ENCODE results near the gene SNU13. TPM values are rescaled to one million over a fixed set of nuclear protein-coding genes. Genes with fewer than 3 reads are reported as not detected.
"Not testable (repeated sequence)": the region's sequence is repeated elsewhere in the genome, so short reads cannot be mapped to it uniquely, and the experiment has no call there.

The SNU13 gene
- total RNA-seq, 2 experiments from 2014 or later = 275 to 299 TPM

GRCh38 chr22:41674846-41675340, 13.8 kb downstream of the SNU13 start:
- Mint-ChIP-seq H3K27ac (peak overlapping the region; percentile 13), H3K4me3 (no peak overlapping the region), H3K9me3 (no peaks in the 10 kb centered on the region), H3K36me3 (ENCODE audit: low read depth) (peaks cover 43% of the 10 kb centered on the region), H3K4me1 (ENCODE audit: low read depth) (peaks cover 10% of the 10 kb centered on the region), H3K27me3 (no peaks in the 10 kb centered on the region)
- no peak for DNase-seq
- TF ChIP-seq CTCF (IDR thresholded peaks at IDR 0.05) = no peak
- ATAC-seq = no peak
- ChIA-PET POLR2A (interaction anchor here (1.1 kb wide), 1 partner anchor 13 kb away, joined by 3 read pairs; no protein-coding TSS in a partner anchor), CTCF (interaction anchor here (1.5 to 1.8 kb wide), 2 partner anchors 9 to 22 kb away, joined by 6 to 8 read pairs; no protein-coding TSS in a partner anchor)
- intact Hi-C loops (cut with micrococcal nuclease) = no loop called here

GRCh38 chr22:41672780-41673509, 15.7 kb downstream of the SNU13 start:
- Mint-ChIP-seq H3K9me3 (no peaks in the 10 kb centered on the region), H3K36me3 (ENCODE audit: low read depth) (peaks cover 33% of the 10 kb centered on the region), H3K27me3 (no peaks in the 10 kb centered on the region), H3K4me1 (ENCODE audit: low read depth) (peaks cover 5% of the 10 kb centered on the region), H3K27ac (no peak overlapping the region), H3K4me3 (no peak overlapping the region)
- no peak for TF ChIP-seq CTCF (IDR thresholded peaks at IDR 0.05)
- ATAC-seq (no peak), DNase-seq (no peak)
- POLR2A ChIA-PET = interaction anchor here (0.6 to 1.4 kb wide), 4 partner anchors 8 to 1513 kb away, joined by 3 to 4 read pairs (median 4); no protein-coding TSS in a partner anchor
- intact Hi-C loops (cut with micrococcal nuclease) = no loop called here
- CTCF ChIA-PET = interaction anchor here (0.9 to 1.1 kb wide), 2 partner anchors 24 to 90 kb away, joined by 3 read pairs; no protein-coding TSS in a partner anchor

GRCh38 chr22:41672096-41672495, 16.6 kb downstream of the SNU13 start:
- H3K9me3 Mint-ChIP-seq; H3K4me3 Mint-ChIP-seq; ATAC-seq; H3K4me1 Mint-ChIP-seq (ENCODE audit: low read depth); H3K27me3 Mint-ChIP-seq; H3K27ac Mint-ChIP-seq; intact Hi-C loops (cut with micrococcal nuclease); DNase-seq: not testable (repeated sequence)
- CTCF ChIA-PET = interaction anchor here (0.9 to 1.1 kb wide), 2 partner anchors 25 to 91 kb away, joined by 3 read pairs; no protein-coding TSS in a partner anchor
- POLR2A ChIA-PET = interaction anchor here (1.2 to 1.6 kb wide), 3 partner anchors 8 to 34 kb away, joined by 4 to 7 read pairs (median 4); no protein-coding TSS in a partner anchor
- peaks cover 30% of the 10 kb centered on the region for H3K36me3 Mint-ChIP-seq (ENCODE audit: low read depth)

- intact Hi-C loops (cut with micrococcal nuclease) = no loop called here
- peaks cover 27% of the 10 kb centered on the region for H3K36me3 Mint-ChIP-seq (ENCODE audit: low read depth)
- H3K9me3 Mint-ChIP-seq = no peaks in the 10 kb centered on the region
- no peak for TF ChIP-seq CTCF (IDR thresholded peaks at IDR 0.05)
- ChIA-PET CTCF (interaction anchor here (5.5 kb wide), 1 partner anchor 14 kb away, joined by 66 read pairs; no protein-coding TSS in a partner anchor), POLR2A (interaction anchor here (1.0 kb wide), 1 partner anchor 11 kb away, joined by 3 read pairs; no protein-coding TSS in a partner anchor)
- peak overlapping the region; percentile 42 for H3K27ac Mint-ChIP-seq
- H3K27me3 Mint-ChIP-seq = no peaks in the 10 kb centered on the region
- ATAC-seq = no peak
- H3K4me3 Mint-ChIP-seq = no peak overlapping the region
- peaks cover 11% of the 10 kb centered on the region for H3K4me1 Mint-ChIP-seq (ENCODE audit: low read depth)
- no peak for DNase-seq
These were observed 19.4 kb downstream of the SNU13 start for GRCh38 chr22:41668971-41669911.

- CTCF ChIA-PET = interaction anchor here (1.0 to 5.5 kb wide), 4 partner anchors 9 to 82 kb away, joined by 3 to 66 read pairs (median 6); no protein-coding TSS in a partner anchor
- peaks cover 46% of the 10 kb centered on the region for H3K36me3 Mint-ChIP-seq (ENCODE audit: low read depth)
These were observed 23.7 kb downstream of the SNU13 start for GRCh38 chr22:41664951-41665350.

More at GRCh38 chr22:41664951-41665350, 23.7 kb downstream of the SNU13 start:
- Mint-ChIP-seq H3K4me1 (ENCODE audit: low read depth) (peaks cover 11% of the 10 kb centered on the region), H3K27me3 (no peaks in the 10 kb centered on the region), H3K9me3 (no peaks in the 10 kb centered on the region), H3K27ac (peak overlapping the region; percentile 68), H3K4me3 (no peak overlapping the region)
- ATAC-seq (no peak), DNase-seq (no peak)
- intact Hi-C loops (cut with micrococcal nuclease) = no loop called here
- TF ChIP-seq CTCF (IDR thresholded peaks at IDR 0.05) = no peak
- POLR2A ChIA-PET = interaction anchor here (0.9 to 1.6 kb wide), 5 partner anchors 9 to 28 kb away, joined by 3 to 8 read pairs (median 4); partner anchors contain the start of gene SNU13
